Panc1 (cell line): ENCODE data around the gene SYN1. TPM values are rescaled to one million over a fixed set of nuclear protein-coding genes. Genes with fewer than 3 reads are reported as not detected.

Experiments
- ATAC-seq: fragments of 200-7000 bp; cut with Tn5 transposase; 2 replicates; pipeline ENCODE4 v1.9.1; 2020; ENCODE audit warnings: mild to moderate bottlenecking, moderate library complexity
- BruUV-seq: library from RNA; stranded (reverse); fragments of 400-500 nt; replicated peaks from 2 replicates; lab custom pipeline; 2021; lab: Mats Ljungman, UMichigan
- CTCF ChIA-PET: fragments of 300-600 bp; sonication (Branson Sonifier 250); formaldehyde crosslinking; loops from one replicate; lab custom pipeline; 2022; ENCODE audit warnings: antibody characterized with exemption; lab: Charles Lee
- POLR2A ChIA-PET: fragments of 300-600 bp; sonication (Branson Sonifier 250); formaldehyde crosslinking; loops from one replicate; lab custom pipeline; 2022; ENCODE audit warnings: antibody characterized with exemption; lab: Charles Lee
- DNase-seq: peaks from one replicate; pipeline ENCODE4 v3.0.0-alpha.2; 2010; ENCODE audit warnings: low read depth, low spot score
- H3K27ac ChIP-seq: 2 replicates; pipeline ENCODE4 v1.5.1; 2011; ENCODE audit warnings: mild to moderate bottlenecking, low read length, inconsistent platforms
- H3K27me3 ChIP-seq: fragments of 200-500 bp; sonication (Bioruptor generic); 2 replicates; pipeline ENCODE4 v1.6.0; 2014; ENCODE audit warnings: low read length, inconsistent platforms; ENCODE audit not compliant: control insufficient read depth, insufficient read depth
- H3K36me3 ChIP-seq: fragments of 200-500 bp; sonication (Bioruptor generic); 2 replicates; pipeline ENCODE4 v1.5.1; 2014; ENCODE audit warnings: inconsistent platforms, mild to moderate bottlenecking, low read length, moderate library complexity; ENCODE audit not compliant: control insufficient read depth, insufficient read depth
- H3K4me1 ChIP-seq: 2 replicates; pipeline ENCODE4 v1.5.1; 2011; ENCODE audit warnings: inconsistent platforms, mild to moderate bottlenecking, low read length, moderate library complexity; ENCODE audit not compliant: control insufficient read depth, insufficient read depth
- H3K4me3 ChIP-seq, 2 experiments: 2 replicates each; pipeline ENCODE4 v1.5.1; 2011 to 2012; ENCODE audit warnings: low read depth in 2 of 2, low read length in 2 of 2, mild to moderate bottlenecking in 2 of 2, inconsistent platforms in 1 of 2, moderate library complexity in 1 of 2
- H3K9me3 ChIP-seq: fragments of 200-500 bp; sonication (Bioruptor generic); 2 replicates; pipeline ENCODE4 v1.5.1; 2014; ENCODE audit warnings: low read depth, mild to moderate bottlenecking, inconsistent platforms, low read length, moderate library complexity; ENCODE audit not compliant: control insufficient read depth, insufficient read depth
- POLR2AphosphoS5 ChIP-seq: IDR thresholded peaks from 2 replicates; pipeline ENCODE4 v1.6.1; 2012; ENCODE audit warnings: mild to moderate bottlenecking, low read depth, low read length, moderate library complexity
- SIN3A ChIP-seq: IDR thresholded peaks from 2 replicates; pipeline ENCODE4 v1.6.1; 2012; ENCODE audit warnings: low read depth, mild to moderate bottlenecking, low read length, moderate library complexity, borderline replicate concordance; ENCODE audit not compliant: insufficient read depth
- TCF7L2 ChIP-seq: IDR thresholded peaks from 2 replicates; pipeline ENCODE4 v1.6.1; 2011; ENCODE audit warnings: mild to moderate bottlenecking, low read depth, low read length, inconsistent platforms
- in situ Hi-C: cut with HindIII; loops from 2 replicates; pipeline ENCODE4 v1.10.0; 2016; ENCODE audit warnings: low sequenced_read_pairs, low pct_unique_long_range_greater_than_20kb
- intact Hi-C: fragments of 100-400 bp; cut with micrococcal nuclease; formaldehyde crosslinking; loops from one replicate; pipeline ENCODE4 v1.10.0; 2022; ENCODE audit not compliant: unreplicated experiment
- total RNA-seq: library from RNA; stranded (reverse); gene quantifications from one replicate; pipeline ENCODE4 v1.2.1, GENCODE V29; 2021; ENCODE audit not compliant: unreplicated experiment
- TF ChIP-seq, protein P1 (sequence below), 2 experiments: IDR thresholded peaks; 2 replicates each; pipeline ENCODE4 v1.6.1; 2011 to 2012; ENCODE audit warnings: low read depth in 2 of 2, control low read depth in 1 of 2, low read length in 1 of 2, mild to moderate bottlenecking in 1 of 2, moderate library complexity in 1 of 2; ENCODE audit not compliant: insufficient read depth in 1 of 2
- TF ChIP-seq, protein P2 (sequence below): fragments of 450-650 bp; IDR thresholded peaks from 2 replicates; pipeline ENCODE4 v1.5.1; 2017; ENCODE audit warnings: mild to moderate bottlenecking

Gene SYN1
- total RNA-seq, 1 experiment from 2014 or later = 1.0 TPM

DNA sequence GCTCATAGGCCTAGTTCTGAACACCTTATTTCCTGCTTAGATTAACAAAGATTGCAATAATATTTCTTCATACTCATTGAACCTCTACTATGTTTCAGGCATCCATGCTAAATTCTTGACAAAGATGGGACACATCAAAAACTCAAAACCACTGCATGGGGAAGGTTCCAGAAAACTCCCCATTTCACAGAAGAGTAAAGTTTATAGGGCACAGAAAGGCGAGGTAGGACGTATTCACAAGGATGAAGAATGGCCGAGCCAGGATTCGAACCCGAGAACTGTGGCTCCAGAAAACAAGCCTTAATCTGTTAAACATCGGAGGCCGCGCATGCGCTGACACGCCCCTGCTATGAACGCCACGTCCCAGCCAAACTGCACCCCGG, 38.6 kb upstream of the SYN1 start:
- Histone ChIP-seq H3K9me3 (no peaks in the 10 kb centered on the region), H3K4me3 (peak overlapping the region; percentile 65 to 66), H3K36me3 (peaks cover 5% of the 10 kb centered on the region; the same call in 1 of the 2 replicates), H3K27me3 (no peaks in the 10 kb centered on the region), H3K27ac (peak overlapping the region; percentile 95), H3K4me1 (peaks cover 3% of the 10 kb centered on the region; the same call in 1 of the 2 replicates)
- in situ Hi-C loops (no loop called here), intact Hi-C loops (no loop called here)
- DNase-seq = no peak
- no TSS peak for BruUV-seq
- TF ChIP-seq, protein P1, sequence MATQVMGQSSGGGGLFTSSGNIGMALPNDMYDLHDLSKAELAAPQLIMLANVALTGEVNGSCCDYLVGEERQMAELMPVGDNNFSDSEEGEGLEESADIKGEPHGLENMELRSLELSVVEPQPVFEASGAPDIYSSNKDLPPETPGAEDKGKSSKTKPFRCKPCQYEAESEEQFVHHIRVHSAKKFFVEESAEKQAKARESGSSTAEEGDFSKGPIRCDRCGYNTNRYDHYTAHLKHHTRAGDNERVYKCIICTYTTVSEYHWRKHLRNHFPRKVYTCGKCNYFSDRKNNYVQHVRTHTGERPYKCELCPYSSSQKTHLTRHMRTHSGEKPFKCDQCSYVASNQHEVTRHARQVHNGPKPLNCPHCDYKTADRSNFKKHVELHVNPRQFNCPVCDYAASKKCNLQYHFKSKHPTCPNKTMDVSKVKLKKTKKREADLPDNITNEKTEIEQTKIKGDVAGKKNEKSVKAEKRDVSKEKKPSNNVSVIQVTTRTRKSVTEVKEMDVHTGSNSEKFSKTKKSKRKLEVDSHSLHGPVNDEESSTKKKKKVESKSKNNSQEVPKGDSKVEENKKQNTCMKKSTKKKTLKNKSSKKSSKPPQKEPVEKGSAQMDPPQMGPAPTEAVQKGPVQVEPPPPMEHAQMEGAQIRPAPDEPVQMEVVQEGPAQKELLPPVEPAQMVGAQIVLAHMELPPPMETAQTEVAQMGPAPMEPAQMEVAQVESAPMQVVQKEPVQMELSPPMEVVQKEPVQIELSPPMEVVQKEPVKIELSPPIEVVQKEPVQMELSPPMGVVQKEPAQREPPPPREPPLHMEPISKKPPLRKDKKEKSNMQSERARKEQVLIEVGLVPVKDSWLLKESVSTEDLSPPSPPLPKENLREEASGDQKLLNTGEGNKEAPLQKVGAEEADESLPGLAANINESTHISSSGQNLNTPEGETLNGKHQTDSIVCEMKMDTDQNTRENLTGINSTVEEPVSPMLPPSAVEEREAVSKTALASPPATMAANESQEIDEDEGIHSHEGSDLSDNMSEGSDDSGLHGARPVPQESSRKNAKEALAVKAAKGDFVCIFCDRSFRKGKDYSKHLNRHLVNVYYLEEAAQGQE (IDR thresholded peaks at IDR 0.05; ENCODE audit: insufficient read depth in 1 of 2, low read depth in 2 of 2, low read length in 1 of 2) = no peak
- TF ChIP-seq SIN3A (no peak), TCF7L2 (no peak), POLR2AphosphoS5 (no peak)
- TF ChIP-seq, protein P2, sequence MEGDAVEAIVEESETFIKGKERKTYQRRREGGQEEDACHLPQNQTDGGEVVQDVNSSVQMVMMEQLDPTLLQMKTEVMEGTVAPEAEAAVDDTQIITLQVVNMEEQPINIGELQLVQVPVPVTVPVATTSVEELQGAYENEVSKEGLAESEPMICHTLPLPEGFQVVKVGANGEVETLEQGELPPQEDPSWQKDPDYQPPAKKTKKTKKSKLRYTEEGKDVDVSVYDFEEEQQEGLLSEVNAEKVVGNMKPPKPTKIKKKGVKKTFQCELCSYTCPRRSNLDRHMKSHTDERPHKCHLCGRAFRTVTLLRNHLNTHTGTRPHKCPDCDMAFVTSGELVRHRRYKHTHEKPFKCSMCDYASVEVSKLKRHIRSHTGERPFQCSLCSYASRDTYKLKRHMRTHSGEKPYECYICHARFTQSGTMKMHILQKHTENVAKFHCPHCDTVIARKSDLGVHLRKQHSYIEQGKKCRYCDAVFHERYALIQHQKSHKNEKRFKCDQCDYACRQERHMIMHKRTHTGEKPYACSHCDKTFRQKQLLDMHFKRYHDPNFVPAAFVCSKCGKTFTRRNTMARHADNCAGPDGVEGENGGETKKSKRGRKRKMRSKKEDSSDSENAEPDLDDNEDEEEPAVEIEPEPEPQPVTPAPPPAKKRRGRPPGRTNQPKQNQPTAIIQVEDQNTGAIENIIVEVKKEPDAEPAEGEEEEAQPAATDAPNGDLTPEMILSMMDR = no peak
- ChIA-PET POLR2A (no interaction called here), CTCF (no interaction called here)
- ATAC-seq = no peak

- no peaks in the 10 kb centered on the region for H3K27me3 ChIP-seq
- no peak for DNase-seq
- peak overlapping the region; percentile 68 to 72 for H3K4me3 ChIP-seq
- CTCF ChIA-PET = no interaction called here
- in situ Hi-C loops = no loop called here
- intact Hi-C loops = no loop called here
- TF ChIP-seq TCF7L2 = no peak
- POLR2A ChIA-PET = no interaction called here
- peak overlapping the region; percentile 85 for H3K27ac ChIP-seq
- H3K9me3 ChIP-seq = no peaks in the 10 kb centered on the region
- H3K4me1 ChIP-seq = 0 out of 2 replicates have a peak, but pooled peaks cover 5% of the 10 kb centered on the region
- peaks cover 2% of the 10 kb centered on the region; the same call in 1 of the 2 replicates for H3K36me3 ChIP-seq
- peak; percentile 45 for ATAC-seq
- BruUV-seq = no TSS peak
Observed at GRCh38 chrX:47651043-47651905, 31.6 kb upstream of the SYN1 start.
